ENCODE results near the gene GPR160.
"Not testable (repeated sequence)": the region's sequence is repeated elsewhere in the genome, so short reads cannot be mapped to it uniquely, and the experiment has no call there.

Gene GPR160

DNA sequence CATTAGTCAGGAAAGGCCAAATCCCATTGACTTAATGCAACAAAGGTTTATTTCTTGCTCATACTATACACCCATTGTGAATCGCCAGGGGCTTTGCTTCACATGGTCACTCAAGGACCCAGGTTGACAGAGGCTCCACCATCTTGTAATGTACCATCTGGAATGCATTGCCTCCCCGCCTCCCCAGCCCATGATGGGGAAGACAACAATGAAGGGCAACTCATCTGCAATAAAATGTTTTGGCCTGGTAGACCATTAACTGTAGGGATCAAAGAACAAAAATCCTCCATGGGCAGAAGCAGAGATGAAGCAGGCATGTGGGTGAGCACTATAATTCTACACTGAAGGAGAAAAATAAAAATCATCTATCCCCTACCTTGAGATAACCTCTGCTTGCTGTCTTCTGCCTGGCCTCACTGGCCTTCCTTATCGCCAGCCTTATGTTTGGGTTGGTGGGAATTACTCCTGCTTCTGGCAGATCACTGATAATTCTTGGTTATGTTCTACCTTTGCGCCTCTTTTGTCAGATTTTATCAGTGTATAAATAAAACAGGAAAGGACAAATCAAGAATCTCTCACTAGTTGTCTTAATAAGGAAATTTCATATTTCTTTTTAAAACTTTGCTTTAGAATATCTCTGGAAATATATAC, 37.8 kb downstream of the GPR160 start:
- DNase-seq, result no peak

DNA sequence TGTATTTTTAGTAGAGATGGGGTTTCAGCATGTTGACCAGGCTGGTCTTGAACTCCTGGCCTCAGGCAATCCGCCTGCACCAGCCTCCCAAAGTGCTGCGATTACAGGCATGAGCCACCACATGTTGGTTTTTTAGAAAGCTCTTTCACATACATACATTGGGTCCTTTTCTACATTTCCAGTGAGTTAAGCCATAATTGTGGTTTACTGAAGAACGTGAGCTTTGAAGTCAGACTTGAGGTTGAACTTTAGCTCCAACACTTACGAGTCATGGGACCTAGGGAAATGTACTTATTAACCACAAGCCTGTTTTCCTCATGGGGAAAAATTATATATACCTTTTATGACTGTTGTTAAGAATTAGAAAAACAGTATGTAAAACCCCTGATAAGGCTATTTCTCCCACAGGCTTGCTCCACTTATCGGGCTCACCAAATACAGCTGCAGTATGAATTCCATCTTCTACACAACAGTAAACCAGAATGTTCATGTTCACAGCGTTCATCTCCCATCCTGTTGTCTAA, 39.0 kb downstream of the GPR160 start:
- no peak for DNase-seq

DNA sequence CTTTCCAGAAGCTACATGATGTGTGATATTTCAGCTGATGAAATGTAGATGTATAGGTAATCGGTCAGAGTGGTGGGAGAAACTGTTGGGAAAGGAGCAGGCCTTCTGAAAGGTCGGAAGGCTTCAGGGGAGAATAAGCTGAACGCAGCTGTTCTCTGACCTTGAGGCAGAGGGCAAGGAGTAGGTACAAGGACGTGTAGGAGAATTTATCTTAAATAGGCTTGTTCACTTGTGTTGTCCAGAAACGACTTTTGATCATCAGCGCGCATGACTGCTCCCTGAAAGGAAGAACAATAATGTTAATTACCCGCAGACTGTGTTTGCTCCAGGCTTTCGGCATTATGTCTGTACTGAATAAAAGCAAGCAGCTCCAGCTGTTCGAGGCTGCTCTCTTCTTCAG, 39.6 kb downstream of the GPR160 start:
- DNase-seq, result no peak

DNA sequence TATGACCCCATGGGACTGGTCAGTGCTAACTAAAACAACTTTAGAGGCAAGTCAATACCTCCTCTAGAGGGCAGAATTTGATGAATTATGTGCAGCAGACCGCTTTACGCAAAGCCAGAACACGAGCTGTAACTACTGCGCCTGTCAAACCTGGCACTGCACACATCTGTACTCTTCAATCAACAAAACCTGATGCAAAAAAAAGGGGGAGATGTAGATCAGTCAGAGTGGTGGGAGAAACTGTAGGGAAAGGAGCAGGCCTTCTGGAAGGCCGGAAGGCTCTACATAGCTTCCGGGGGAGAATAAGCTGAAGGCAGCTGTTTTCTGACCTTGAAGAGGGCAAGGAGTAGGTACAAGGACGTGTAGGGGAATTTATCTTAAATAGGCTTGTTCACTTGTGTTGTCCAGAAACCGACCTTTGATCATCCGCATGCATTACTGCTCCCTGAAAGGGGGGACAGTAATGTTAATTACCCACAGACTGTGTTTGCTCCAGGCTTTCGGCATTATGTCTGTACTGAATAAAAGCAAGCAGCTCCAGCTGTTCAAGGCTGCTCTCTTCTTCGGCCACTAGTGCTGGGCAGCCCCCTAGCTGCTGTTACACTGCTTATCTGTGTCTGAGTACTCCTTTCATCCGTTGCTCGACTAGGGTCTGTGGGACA, 41.0 kb downstream of the GPR160 start:
- DNase-seq, result no peak

DNA sequence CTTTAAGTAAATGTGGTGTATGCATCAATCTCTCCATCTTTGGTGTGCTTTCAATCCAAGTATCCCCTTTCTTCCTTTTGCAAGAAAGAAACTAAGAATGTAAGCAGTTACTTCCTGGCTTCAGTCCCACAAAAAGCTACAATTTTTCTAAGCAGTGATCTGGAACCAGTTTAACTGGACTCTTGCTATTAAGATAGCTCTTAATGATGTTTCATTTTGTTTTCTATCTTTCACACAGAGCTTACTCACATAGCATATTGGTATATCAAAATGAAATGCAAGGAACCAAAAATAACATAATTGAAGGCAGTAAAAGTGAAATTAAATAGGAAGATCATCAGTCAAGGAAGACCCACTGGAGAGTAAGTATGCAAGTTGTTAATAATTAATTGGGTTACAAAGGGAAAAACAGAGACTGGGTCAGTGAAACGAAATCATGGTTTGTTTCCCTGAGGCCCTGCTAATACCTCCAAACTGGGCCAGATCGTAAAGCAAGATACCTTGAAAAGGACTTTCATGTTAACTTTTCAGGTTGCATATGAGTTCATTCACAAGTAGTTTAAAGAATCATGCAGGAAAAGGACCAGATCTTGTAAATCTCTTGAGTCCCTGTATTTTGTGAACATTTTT, 41.9 kb downstream of the GPR160 start:
- no peak for DNase-seq

DNA sequence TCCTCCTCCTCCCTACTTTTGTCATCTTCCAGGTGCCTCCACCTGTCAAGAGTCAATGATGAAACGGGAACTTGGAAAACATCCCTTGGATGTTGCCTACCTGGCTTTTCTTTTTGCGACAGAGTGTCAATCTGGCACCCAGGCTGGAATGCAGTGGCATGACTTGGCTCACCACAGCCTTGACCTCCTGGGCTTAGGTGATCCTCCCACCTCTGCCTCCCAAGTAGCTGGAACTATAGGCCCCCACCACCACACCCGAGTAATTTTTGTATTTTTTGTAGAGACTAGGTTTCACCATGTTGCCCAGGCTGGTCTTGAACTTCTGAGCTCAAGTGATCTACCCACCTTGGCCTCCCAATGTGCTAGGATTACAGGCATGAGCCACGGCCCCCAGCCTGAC, 42.8 kb downstream of the GPR160 start:
- DNase-seq, result no peak

DNA sequence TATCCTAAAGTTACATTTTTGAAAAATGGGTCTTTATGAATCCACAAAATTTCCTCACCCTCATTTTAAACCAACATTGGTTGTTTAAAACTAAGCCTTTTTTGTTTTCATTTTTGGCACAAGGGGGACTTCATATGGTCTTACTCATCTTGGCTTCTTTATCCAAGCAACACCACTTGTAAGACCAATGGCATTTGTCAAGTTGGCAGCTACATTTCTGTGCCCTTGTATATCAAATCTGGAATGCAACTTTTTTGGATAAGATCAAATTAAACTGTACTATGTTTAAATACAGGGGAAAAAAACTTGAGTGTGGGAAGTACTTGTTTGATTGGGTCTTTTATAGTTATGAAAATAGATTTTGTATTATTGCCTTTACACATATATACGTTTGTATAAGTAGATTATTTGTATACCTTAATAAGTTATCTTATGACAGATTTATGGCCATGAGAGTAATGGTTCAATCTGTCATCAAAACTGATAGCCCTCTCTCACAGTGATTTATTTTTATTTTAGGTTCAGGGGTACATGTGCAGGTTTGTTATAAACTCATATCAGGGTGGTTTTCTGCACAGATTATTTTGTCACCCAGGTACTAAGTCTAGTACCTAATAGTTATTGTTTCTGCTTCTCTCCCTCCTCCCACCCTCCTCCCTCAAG, 43.4 kb downstream of the GPR160 start:
- DNase-seq, result no peak

DNA sequence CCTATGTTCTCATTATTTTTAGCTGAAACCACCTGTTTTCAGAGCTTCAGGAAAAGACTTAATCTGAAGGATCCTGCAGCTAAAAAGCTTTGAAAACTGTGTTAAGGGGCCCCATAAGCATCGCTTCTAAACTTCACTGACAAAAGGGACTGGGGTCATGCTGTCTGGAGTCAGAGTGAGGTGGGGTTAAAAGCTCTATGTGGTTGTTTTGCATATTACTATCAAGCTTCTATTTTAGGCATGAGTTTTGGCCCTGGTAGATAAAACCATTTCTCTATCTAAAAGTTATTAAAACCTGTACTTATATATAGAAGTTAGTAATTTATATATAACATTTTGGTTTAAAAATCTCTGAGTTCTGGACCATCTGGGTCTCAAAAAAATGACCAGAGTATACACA, 45.5 kb downstream of the GPR160 start:
- DNase-seq, result no peak

DNA sequence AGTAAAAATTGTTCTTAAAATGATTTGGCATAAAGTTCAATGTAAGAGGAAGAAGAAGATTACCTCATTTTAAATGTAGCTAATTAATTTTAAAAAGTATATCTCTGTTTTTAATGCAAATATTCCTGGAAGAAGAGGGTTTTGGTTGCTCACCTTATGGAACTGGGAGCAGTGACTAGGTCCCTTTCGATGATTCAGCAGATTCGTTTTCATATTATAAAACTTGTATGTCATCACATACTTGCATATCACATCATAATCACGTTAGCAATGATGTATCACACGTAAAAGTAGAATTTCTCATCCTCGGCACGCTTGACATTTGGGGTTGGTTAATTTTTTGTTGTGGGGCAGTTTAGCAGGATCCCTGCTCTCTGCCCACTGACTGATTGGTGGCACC, 47.6 kb downstream of the GPR160 start:
- DNase-seq, result no peak

DNA sequence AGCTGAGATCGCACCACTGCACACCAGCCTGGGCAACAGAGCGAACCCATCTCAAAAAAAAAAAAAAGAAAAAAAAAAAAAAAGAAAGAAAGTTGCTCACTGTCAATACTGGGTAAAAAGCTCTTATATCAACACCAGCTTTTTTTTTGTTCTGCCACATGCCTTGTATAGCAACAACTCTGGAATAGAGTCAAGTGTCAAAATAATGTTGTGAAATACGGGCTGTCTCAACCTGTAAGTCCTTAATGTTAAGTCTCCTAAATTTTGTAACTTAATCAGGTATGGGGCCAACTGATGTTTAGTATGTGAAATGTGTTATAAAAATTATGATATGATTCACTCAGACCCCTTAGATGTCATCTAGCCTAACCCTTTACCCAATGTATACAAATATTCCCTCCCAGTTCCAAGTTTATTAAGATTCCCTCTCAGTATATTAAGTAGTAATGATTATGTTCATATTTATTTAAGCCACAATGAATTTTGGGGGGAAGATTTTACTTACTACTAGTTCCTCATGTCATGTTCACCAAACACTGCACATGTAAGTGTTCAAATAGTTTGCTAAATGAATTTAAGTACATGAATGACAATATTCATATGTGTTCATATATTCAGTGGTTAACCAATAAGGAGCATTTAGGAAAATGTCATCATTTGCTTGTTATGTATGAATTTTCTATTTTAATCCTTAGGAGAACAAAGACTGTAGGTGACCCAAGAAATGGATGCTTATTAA, 52.2 kb downstream of the GPR160 start:
- DNase-seq, result no peak

DNA sequence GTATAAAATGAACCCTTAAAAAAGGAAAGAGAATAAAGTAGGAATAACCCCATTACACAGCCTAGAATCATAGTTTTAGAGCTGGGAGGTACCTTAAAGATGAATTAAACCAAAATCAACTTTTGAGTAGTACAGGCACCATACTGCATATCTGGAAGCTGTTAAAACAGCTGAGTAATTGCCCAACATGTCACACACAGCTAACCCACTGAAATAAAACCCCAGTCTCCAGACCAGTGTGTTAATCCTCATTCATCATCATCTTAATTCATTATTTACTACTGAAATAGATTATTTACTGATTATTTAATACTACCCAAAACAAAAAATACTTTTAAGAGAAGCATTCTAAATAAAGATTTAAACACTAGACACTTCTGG, 52.8 kb downstream of the GPR160 start:
- no peak for DNase-seq

DNA sequence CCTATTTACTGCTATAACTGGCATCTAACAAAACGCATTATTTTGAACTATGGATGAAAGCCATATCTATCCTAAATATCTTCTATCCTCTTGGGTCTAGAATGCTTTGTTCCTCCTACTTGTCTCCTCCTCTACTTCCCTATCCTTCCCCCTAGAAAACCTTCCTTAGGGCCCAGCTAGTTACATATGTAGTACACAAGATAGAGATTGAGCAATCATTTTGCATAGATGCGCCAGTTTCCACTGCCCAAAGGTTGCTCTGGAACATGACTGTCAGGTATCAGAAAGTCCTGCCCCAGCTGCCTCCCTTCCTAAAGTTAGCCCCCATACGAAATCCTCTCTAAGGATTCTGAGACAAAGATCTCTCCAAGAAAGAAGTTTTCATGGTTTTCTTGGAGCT, 55.1 kb downstream of the GPR160 start:
- no peak for DNase-seq

DNA sequence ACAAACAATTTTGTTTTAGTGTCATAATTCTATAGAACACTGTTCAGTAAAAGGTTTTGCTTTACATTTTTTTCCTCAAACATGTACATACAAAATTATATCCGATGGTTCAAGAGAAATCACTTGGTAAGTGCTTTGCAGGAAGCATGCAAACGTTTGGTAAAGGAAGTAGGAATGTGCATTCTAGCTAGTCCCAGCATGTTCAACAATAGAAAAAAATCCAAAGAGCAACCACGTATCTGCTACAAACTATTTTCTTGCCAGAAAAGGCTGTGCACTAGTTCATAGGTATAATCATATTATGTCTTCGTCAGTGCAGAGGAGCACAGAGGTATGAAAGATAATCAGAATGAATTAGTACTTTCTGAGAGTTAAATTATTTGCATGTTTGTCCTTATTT, 58.0 kb downstream of the GPR160 start:
- DNase-seq, result no peak

DNA sequence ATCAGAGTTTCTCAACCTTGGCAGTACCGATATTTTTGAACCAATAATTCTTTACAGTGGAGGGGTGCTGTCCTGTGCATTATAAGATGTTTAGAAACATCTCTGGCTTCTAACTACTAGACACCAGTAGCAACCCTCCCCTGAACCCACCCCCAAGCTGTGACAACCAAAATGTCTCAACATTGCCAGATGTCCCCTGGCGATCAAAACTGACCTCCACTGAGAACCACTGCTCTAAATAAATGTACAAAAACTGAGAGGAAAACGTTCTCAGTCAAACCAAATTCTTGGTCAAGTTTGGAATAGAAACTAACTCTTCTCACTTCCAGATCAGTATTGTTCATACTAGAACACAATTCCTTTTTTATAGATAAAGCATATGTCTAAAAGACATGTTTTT, 58.5 kb downstream of the GPR160 start:
- no peak for DNase-seq

DNA sequence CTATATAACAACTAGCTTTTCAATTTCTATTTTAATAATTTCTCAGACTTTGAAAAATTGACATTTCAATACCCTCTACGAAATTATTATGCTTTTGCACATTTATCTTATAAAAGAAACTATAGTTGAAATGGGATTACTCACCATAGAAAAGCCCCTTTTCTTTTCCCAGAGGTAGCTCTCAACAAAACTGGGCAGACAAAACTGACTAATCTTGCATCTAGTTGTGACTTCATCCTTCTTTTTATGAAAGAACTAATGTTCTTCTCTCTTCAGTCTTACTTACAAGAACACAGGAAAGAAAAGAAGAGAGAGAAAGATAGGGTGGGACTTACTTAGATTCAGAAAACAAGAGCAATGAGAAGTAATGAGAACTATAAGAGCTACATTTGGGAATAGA, 61.0 kb downstream of the GPR160 start:
- no peak for DNase-seq

DNA sequence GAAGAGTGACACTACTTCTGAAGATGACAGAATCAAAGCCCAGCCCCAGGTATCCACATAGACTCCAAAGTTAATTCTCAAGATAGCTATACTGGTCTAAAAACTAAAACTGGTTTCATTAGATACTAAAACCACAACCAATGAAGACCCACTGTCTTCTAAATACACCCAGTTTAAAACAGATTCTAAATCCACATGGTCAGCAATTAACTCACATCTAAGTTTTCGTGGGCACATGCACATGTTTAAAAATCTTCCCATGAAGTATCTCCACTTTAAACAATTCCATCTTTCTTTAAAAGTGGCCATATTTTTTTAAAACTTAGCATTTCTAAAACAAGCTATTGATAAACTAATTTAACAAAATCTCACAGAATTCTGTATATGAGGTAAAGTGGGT, 63.1 kb downstream of the GPR160 start:
- DNase-seq, result no peak

DNA sequence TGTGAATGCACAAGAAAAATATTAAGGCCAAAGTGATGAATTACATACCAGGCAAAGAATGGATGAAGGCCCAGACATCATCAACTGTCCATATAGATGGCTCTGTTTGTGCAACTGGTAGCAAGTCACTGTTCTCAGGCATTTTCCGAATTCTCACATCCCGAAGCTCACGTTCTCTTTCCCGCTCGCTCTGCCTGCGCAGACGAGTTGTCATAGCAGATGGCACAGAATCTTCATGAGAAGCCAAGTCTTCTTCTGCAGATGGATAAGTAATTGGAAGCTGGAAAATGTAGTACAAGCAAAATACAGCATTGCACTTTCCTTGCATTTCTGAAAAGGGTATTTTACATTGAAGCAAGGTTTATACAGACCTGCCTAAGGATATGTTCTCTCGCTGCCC, 64.6 kb downstream of the GPR160 start:
- no peak for DNase-seq

DNA sequence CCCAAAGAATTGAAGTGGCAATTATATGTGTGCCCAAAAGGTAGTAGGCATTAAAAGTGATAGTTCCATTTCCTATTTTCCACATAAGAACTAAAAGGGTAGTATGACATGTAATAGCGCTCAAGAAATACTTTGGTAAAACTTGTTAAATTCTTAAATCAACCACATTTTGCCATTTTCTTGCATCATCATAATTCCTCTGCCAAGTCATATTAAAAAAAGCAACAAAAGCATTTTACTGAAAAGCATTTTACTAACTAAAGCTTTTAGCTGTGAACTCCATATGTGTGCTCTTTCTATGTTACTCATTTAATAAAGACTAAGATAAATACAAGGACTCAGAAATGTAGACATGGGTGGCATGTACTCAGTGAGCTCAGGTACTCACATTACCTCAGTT, 70.1 kb downstream of the GPR160 start:
- no peak for DNase-seq

DNA sequence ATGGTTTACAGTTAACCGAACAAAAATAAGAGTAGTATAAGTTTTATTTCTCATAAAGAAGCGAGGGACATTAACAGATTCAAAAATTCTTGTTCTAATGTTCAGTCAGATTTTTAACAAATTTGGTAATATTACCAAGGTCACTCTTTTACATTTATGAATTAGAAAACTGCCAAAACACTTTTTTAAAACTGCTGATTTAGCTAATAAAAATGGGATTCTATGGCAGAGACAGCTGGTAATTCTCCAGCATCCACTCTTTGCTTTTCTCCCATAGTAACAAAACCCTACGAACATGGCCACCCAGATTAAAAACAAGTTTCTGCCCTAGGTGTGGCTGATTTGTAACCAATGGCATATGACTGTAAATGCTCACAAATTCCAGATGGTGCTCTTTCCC, 71.2 kb downstream of the GPR160 start:
- no peak for DNase-seq

DNA sequence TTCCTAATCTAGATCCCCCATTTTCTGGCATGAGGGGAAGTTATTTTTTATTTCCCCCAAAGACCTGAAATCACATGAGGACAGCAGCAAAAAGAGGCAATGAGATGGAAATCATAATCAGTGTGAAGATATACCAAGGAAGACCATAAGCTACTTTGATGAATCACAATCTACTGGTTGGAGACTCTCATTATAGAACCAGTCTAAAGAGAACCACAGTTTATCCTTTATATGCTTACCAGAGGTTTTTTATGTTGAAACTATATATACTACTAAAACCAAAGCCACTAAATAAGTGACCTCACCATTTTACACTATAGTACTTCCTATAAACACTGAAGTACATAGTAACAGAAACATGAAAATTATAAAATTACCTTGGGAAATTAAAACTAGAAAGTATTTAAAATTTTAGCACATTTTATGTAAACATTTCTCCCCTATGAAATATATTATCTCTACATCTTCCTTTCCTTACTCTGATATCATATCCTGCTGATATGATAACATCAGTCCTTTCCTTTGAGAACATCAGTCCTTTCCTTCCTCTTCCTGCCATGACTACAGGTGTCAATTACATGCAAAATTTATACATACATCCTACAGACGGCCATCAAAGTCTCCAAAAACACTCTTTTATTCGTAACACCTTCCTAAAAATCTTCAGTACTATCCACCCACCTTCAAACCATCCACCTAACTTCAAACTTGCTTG, 71.9 kb downstream of the GPR160 start:
- DNase-seq, result no peak

DNA sequence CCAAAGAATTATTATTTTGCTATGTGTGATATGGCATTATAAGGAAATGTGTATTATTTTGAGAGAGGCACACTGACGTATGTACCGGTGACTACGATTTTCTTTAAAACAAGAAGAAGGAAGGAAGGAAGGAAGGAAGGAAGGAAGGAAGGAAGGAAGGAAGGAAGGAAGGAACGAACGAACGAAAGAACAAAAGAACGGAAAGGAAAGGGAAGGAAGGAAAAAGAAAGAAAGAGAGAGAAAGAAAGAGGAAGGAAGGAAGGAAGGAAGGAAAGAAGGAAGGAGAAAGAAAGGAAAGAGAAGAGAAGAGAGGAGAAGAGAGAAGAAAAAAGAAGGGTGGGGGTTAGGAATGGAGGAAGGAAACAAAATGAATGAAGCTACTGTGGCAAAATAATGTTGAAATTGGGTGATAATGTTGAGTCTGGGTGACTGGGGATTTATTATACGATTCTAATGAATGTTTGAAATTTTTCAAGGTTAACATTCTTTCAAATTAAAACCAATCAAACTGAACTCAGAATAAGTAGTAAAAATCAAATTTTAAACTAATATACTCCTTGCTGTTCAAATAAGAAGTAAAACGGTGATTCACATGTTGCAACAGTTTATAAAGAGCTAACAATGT, 73.5 kb downstream of the GPR160 start:
- no peak for DNase-seq

DNA sequence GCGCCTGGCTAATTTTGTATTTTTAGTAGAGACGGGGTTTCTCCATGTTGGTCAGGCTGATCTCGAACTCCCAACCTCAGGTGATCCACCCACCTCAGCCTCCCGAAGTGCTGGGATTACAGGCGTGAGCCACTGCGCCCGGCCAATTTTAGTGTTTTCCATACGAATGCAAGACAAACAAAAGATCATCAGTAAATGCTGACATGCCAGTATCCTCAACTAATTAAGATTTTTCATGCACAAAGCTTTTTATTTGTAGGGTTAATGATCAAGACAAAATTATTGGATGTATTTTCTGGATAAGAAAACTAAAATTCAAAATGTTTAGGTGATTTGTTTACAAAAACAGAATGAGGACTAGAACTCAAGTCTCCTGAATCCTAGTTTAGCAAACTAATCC, 76.4 kb downstream of the GPR160 start:
- not testable (repeated sequence) for DNase-seq
